IMR-90 (cell line): Measurements from ENCODE around the gene COX10.

ENCODE experiments used
- BHLHE40 ChIP-seq: fragments of 150-350 bp; IDR thresholded peaks from 2 replicates; pipeline ENCODE4 v1.6.1; 2016; ENCODE audit warnings: mild to moderate bottlenecking, low read depth, low read length
- CEBPB ChIP-seq: IDR thresholded peaks from 2 replicates; pipeline ENCODE4 v1.6.1; 2012; ENCODE audit warnings: low read depth, low read length, improper control_type of control experiment
- CTCF ChIP-seq: conservative IDR thresholded peaks from 2 replicates; pipeline ENCODE4 v1.5.1; 2012; ENCODE audit warnings: mild to moderate bottlenecking, low read depth, low read length, improper control_type of control experiment
- ELK1 ChIP-seq: fragments of 150-350 bp; IDR thresholded peaks from 2 replicates; pipeline ENCODE4 v1.6.1; 2016; ENCODE audit warnings: low read depth, mild to moderate bottlenecking, low read length, moderate library complexity, borderline replicate concordance
- FOS ChIP-seq: fragments of 150-350 bp; IDR thresholded peaks from 2 replicates; pipeline ENCODE4 v1.6.1; 2016; ENCODE audit warnings: low read depth, low read length
- MAFK ChIP-seq: IDR thresholded peaks from 2 replicates; pipeline ENCODE4 v1.6.1; 2012; ENCODE audit warnings: low read depth, low read length, improper control_type of control experiment
- MAZ ChIP-seq: IDR thresholded peaks from 2 replicates; pipeline ENCODE4 v1.6.1; 2012; ENCODE audit warnings: low read depth, mild to moderate bottlenecking, low read length, improper control_type of control experiment, moderate library complexity, borderline replicate concordance
- MXI1 ChIP-seq: IDR thresholded peaks from 2 replicates; pipeline ENCODE4 v1.6.1; 2012; ENCODE audit warnings: low read depth, mild to moderate bottlenecking, low read length, moderate library complexity, borderline replicate concordance
- POLR2A ChIP-seq: IDR thresholded peaks from 2 replicates; pipeline ENCODE4 v1.6.1; 2012; ENCODE audit warnings: mild to moderate bottlenecking, low read depth, low read length
- RAD21 ChIP-seq: IDR thresholded peaks from 2 replicates; pipeline ENCODE4 v1.6.1; 2012; ENCODE audit warnings: low read length, improper control_type of control experiment
- RCOR1 ChIP-seq: IDR thresholded peaks from 2 replicates; pipeline ENCODE4 v1.6.1; 2012; ENCODE audit warnings: mild to moderate bottlenecking, low read length, improper control_type of control experiment; ENCODE audit not compliant: insufficient replicate concordance
- RFX5 ChIP-seq: IDR thresholded peaks from 2 replicates; pipeline ENCODE4 v1.8.0; 2012; ENCODE audit warnings: low read depth, mild to moderate bottlenecking, low read length, moderate library complexity
- SMC3 ChIP-seq: fragments of 150-350 bp; IDR thresholded peaks from 2 replicates; pipeline ENCODE4 v1.6.1; 2016; ENCODE audit warnings: low read depth, mild to moderate bottlenecking, antibody characterized with exemption, low read length, moderate library complexity
- USF2 ChIP-seq: fragments of 150-350 bp; IDR thresholded peaks from 2 replicates; pipeline ENCODE4 v1.6.1; 2017; ENCODE audit warnings: mild to moderate bottlenecking, antibody characterized with exemption, low read length, low read depth

- TF ChIP-seq CTCF (no peak), POLR2A (no peak), SMC3 (no peak), MXI1 (no peak), MAFK (no peak), RAD21 (no peak), USF2 (no peak), RFX5 (no peak), CEBPB (no peak), ELK1 (no peak), RCOR1 (no peak), FOS (no peak), BHLHE40 (no peak), MAZ (no peak)
Measured at GRCh38 chr17:14168582-14168981, 99.3 kb downstream of the COX10 start.
